ENCODE results near the gene ZNF527. TPM values are rescaled to one million over a fixed set of nuclear protein-coding genes. Genes with fewer than 3 reads are reported as not detected.
"Not testable (repeated sequence)": the region's sequence is repeated elsewhere in the genome, so short reads cannot be mapped to it uniquely, and the experiment has no call there.

Gene ZNF527
- polyA plus RNA-seq (ENCODE audit: insufficient read length in 4 of 4), result 10 to 100 TPM in 2 of 4 donors, 1 to 10 TPM in 2; 7.2 to 17.2 (median 10.5) TPM

DNA sequence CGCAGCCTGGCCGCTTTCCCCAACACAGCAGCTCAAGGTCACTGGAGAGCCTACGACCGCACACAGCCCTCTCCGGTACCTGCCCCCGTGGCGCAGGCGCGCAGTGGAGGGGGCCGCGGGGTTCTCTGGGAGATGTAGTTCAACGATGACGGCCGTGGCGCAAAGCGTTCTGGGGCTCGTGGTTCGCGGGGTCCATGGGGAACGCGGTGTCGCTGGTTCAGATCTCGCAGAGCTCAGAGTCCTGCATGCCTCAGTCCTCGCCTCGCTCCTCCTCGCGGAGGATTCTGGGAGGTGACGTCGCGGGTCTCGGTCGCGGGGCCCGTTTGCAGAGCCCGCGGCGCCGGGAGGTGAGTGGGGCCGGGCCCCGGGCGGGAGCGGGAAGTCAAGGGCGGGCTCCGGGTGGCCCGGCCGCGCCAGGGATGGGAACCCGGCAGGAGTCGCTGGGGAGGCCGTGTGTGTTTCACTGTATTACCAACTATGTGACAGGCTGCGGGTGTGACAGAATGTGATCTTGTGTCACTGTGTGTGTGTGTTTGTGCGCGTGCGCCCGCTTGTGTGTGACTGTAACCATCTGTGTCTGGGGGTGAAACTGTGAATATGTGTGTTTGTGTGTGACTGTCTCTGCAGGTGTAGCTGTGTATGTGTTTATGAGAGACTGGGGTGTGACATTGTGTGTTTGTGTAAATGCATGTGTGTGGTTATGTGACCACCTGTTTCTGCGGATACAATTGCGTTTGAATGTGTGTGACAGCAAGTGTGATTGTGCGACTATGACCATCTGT, at the start of gene ZNF527:
ZNF527 (plus strand) TSS at position 220 of the 782 bp plus-strand sequence. CDS start 3,100 bp downstream, outside the sequence.
- peak; percentile 83 to 93 (median 88) for DNase-seq (ENCODE audit: low read depth in 4 of 4, low spot score in 2 of 4)

DNA sequence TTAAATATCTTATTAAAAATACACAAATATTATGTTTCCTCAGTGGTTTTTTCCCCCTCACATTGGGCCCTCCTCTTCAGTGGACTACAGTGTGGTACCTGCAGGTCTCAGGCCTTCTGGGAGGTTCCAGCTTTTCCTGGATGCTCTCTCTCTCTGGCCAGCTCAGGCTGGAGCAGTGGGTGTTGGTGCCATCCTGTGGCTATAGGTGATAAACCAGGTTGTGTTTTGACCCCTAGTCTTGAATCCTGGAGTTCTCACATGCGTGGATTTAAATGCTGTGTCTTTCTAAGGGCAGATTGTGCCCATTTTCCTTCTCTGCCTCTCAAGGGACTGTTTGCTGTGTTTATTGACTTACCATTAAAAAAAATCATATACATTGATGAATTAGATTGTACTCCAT, 41.2 kb upstream of the ZNF527 start:
- no peak for DNase-seq (ENCODE audit: low read depth in 4 of 4, low spot score in 2 of 4)

DNA sequence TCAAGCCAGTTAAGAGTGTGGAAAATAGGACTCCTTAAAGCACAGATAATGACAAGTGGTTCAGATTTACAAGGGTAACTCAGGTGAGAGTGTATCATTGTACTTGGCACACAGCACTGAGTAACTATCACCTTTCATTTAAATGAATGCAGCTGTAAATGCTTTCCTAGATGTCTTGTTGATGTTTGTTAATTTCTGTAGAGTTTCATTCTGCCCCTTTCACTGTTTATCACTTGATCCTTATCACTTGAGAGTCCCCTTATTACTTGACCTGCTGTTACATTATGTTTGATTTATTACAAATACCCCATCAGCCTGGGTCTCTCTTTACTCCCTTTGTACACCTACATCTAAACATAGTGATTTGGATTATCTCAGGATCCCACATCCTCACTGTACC, 38.1 kb upstream of the ZNF527 start:
- DNase-seq (ENCODE audit: low read depth in 4 of 4, low spot score in 2 of 4), result no peak

DNA sequence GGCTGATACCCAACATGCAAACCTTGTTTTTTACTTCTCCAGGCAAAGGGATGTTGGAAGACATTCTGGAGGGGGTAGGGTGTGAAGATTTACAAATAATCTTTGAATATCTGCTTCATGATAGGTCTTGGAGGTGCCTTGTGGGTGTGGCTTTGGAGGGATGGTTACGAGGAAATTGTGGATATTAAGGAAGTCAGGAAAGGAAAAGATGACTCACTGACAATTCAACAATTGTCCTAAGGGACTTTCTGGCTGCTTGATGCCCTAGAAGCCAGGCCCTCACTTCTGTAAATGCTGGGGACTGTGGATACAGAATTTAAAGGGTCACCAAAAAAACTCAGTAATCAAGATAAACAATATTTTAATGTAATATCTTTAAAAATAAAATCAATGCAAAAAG, 37.4 kb upstream of the ZNF527 start:
- no peak for DNase-seq (ENCODE audit: low read depth in 4 of 4, low spot score in 2 of 4)

DNA sequence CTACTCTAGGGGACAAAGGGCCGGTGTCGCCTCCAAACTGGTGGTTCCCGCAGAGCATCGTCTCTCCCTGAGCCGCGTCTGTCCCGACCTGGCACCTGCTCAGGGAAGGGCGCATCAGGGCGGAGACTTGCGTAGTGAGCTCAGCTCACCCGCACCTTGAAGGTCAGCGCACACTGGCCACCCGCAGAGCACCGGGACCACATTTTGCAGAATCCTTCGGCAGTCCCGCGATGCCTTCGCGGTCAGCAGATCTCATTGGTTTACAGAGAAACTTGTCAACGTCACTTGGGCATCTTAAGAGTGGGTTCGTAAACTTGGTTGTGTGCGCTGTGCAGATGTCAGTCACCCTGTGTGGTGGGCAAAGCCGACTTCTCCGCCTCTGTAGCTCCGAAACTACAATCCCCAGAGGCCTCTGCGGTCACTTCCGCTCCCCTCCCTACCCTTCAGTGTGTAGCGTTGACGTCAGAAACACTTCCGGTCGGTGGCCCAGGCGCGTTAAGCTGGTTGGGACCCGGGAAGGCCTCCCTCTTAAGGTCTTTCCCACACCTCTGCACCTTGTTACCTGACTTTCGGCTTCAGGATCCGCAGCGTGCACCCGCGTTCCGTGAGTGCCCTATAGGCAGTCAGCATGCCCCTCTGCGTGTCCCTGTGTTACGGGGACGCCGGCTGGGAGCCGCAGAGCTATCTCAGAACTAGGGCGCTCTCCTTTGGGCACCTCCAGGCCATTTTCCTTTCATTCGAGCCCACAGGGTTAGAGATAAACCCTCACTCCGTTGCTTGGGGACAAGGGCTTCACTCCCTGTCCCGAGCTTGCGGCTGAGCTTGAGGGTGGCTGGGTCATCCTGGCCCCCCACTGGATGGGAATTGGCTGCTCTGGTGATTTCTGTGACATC, 36.5 kb upstream of the ZNF527 start:
- DNase-seq (ENCODE audit: low read depth in 4 of 4, low spot score in 2 of 4), result peak; percentile 78 to 94 (median 86)

DNA sequence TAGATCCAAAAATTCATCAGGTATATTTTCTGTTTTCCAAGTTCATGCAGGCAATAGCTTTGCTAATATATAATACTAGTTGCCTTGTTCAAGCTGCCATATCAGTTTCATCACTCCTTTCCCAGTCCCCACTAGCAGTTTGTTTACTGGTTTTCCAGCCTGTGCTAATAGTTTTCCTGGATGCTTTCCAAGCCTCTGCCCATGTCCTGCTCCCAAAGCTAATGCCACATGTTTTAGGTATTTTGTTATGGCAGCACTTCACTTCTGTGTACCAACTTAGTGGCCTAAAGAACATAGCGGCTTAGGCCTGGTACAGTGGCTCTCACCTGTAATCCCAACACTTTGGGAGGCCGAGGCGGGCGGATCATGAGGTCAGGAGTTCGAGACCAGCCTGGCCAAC, 28.1 kb upstream of the ZNF527 start:
- DNase-seq (ENCODE audit: low read depth in 4 of 4, low spot score in 2 of 4), result no peak

DNA sequence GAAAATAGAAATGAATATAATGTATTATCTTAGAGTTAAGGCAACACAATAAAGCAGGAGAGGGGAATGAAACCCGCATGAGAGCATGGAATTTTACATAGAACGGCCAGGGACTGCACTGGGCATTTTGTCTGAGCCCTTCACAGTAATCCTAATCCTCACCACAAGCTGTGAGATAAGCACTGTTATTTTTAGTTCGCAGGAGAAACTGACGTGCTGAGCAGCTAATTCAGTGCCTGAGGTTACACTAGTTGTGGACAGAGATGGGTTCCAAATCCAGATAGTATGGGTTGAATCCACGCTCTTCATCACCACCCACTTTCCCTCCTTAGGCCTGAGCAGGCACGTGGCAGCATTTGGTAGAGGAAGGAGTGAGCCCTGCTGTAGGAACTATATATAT, 24.8 kb upstream of the ZNF527 start:
- DNase-seq (ENCODE audit: low read depth in 4 of 4, low spot score in 2 of 4), result no peak

DNA sequence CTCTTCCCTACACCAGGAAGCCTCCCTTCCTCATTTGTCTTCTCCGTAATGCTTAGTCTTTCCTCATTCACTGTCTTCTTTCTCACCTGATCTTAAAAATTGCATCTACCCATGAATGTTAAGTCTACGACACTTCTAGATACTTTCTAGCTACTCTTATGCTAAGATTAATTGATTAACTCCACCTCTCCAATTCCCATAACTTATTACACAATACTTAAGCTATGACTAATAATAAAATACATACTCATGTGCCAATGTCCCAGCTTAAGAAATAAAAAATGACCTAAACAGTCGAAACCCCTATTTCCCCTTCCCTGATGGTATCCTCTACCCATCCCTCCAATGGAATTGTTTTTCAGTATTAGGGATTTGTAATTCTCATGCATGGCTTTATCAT, 22.8 kb upstream of the ZNF527 start:
- DNase-seq (ENCODE audit: low read depth in 4 of 4, low spot score in 2 of 4), result no peak

DNA sequence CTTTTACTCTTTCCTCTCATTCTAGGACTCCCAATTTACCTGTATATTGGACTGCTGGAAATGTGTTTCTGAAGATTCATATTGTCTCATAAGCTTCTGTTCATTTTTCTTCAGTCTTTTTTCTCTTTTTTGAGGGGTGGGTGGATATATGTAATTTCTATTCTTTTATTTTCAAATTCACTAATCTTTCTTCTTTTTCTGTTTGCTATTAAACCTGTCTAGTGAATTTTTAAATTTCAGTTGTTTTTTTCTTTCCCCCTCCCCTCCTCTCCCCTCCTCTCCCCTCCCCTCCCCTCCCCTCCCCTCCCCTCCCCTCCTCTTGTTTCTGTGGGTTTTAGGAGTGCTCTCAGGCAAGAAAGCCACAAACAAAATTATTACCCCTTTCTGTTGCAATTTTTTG, 16.9 kb upstream of the ZNF527 start:
- DNase-seq (ENCODE audit: low read depth in 4 of 4, low spot score in 2 of 4), result no peak

DNA sequence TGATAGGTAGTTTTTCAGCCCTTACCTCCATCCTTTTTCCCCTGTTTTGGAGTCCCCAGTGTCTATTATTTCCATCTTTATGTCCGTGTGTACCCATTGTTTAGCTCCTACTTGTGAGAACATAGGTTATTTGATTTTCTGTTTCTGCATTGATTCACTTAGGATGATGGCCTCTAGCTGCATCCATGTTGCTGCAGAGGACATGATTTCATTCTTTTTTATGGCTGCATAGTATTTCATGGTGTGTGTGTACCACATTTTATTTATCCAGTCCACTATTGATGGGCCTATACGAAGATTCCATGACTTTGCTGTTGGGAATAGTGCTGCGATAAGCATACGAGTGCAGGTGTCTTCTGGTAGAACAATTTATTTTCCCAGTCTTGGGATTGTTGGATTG, 15.0 kb upstream of the ZNF527 start:
- no peak for DNase-seq (ENCODE audit: low read depth in 4 of 4, low spot score in 2 of 4)

DNA sequence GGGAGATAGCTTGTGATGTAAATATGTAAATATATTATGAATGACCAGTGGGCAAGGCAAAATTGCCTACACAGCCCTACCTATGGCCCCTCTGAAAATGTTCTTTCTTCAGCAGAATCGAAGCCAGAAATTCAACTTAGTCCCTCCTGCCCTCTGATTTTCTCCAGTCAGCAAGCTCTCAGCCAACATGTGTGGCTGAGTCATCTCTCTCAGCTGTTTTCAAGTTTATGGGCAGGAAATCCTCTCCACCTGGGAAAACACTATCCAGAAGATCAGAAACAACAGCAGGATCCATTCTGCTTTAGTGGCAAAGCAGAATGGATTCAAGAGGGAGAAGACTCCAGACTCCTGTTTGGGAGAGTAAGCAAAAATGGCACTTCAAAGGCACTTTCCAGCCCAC, 8.9 kb upstream of the ZNF527 start:
- DNase-seq (ENCODE audit: low read depth in 4 of 4, low spot score in 2 of 4), result no peak

DNA sequence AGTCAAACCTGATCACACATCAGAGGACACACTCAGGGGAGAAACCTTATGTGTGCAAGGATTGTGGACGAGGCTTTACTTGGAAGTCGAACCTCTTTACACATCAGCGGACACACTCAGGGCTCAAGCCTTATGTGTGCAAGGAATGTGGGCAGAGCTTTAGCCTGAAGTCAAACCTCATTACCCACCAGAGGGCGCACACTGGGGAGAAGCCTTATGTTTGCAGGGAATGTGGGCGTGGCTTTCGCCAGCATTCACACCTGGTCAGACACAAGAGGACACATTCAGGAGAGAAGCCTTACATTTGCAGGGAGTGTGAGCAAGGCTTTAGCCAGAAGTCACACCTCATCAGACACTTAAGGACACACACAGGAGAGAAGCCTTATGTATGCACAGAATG, 8.2 kb upstream of the ZNF527 start:
- peak in 1 of 4 donors; percentile 2 for DNase-seq (ENCODE audit: low read depth in 4 of 4, low spot score in 2 of 4)

DNA sequence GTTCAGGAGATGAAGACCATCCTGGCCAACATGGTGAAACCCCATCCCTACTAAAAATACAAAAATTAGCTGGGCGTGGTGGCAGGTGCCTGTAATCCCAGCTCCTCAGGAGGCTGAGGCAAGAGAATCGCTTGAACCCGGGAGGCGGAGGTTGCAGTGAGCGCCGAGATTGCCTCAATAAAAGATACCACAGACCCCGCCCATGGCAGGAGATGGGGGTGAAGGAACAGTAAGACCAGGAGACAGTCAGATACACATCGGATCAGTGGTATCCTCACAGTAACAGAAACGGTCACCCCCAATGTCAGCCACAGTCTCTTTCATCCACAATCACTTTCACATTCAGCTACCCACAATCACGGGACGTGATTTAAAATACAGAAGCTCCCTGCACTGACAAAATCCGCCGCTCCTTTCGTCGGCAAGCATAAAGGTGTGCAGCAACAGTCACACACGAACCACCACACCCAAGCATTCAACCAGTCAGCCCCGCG, 466 bp upstream of the ZNF527 start:
- peak in 1 of 4 donors; percentile 67 for DNase-seq (ENCODE audit: low read depth in 4 of 4, low spot score in 2 of 4)

DNA sequence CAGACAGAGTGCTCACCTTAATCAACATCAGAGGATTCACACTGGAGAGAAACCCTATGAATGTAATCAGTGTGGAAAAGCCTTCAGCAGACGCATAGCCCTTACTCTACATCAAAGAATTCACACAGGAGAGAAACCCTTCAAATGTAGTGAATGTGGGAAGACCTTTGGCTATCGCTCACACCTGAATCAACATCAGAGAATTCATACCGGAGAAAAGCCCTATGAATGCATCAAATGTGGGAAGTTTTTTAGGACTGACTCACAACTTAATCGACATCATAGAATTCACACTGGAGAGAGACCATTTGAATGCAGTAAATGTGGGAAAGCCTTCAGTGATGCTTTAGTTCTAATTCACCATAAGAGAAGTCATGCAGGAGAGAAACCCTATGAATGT, 18.3 kb downstream of the ZNF527 start:
- DNase-seq (ENCODE audit: low read depth in 4 of 4, low spot score in 2 of 4), result no peak

DNA sequence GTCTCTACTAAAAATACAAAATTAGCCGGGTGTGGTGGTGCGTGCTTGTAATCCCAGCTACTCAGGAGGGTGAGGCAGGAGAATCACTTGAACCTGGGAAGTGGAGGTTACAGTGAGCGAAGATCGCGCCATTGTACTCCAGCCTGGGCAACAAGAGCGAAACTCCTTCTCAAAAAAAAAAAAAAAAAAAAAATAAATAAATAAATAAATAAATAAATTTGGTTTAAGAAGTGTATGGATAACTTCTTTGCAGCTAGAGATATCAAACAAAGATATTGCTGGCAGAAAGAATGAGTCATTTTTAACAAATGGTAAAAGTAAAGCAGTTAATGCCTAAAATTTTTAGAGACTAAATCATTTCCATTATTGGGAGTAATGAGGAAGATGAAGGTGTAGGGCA, 20.5 kb downstream of the ZNF527 start:
- DNase-seq (ENCODE audit: low read depth in 4 of 4, low spot score in 2 of 4), result not testable (repeated sequence)

DNA sequence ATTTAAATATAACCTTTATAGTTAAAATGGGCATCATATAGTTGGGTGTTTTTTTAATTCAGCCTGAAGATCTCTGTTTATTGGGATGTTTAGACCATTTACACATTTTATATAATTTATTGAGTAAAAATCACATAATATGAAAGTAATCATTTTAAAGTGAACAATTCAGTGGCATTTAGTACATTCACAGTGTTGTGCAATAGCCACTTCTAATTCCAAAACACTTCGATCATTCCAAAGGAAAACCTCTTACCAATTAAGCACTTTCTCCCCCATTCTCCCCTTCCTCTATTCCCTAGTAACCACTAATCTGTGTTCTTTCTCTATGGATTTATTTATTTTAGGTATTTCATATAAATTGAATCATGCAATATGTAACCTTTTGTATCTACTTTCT, 30.2 kb downstream of the ZNF527 start:
- DNase-seq (ENCODE audit: low read depth in 4 of 4, low spot score in 2 of 4), result no peak

DNA sequence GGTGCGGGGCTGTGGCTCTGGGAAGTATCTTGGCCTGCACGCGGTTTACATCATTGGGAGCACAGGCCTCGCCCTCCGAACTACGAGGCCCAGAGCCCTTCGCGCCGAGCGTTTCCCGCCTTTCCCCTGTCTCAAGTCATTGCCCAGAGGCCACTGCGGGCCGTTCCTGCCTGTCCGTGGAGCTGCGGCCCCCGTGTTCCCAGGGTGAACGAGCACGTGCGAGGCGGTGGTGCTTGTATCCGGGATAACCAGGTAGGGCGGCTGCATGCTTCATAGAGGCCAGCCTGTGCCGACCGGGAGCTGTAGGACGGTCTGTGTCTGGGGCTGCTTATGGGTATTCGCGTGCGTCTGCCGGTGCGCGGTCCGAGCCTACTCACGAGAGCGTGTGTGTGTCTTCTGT, 32.5 kb downstream of the ZNF527 start:
- DNase-seq (ENCODE audit: low read depth in 4 of 4, low spot score in 2 of 4), result no peak

DNA sequence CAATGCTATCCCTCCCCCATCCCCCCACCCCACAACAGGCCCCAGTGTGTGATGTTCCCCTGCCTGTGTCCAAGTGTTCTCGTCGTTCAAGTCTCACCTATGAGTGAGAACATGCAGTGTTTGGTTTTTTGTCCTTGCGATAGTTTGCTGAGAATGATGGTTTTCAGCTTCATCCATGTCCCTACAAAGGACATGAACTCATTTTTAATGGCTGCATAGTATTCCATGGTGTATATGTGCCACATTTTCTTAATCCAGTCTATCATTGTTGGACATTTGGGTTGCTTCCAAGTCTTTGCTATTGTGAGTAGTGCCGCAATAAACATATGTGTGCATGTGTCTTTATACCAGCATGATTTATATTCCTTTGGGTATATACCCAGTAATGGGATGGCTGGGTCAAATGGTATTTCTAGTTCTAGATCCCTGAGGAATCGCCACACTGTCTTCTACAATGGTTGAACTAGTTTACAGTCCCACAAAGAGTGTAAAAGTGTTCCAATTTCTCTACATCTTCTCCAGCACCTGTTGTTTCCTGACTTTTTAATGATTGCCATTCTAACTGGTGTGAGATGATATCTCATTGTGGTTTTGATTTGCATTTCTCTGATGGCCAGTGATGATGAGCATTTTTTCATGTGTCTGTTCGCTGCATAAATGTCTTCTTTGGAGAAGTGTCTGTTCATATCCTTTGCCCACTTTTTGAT, 35.4 kb downstream of the ZNF527 start:
- DNase-seq (ENCODE audit: low read depth in 4 of 4, low spot score in 2 of 4), result not testable (repeated sequence)

DNA sequence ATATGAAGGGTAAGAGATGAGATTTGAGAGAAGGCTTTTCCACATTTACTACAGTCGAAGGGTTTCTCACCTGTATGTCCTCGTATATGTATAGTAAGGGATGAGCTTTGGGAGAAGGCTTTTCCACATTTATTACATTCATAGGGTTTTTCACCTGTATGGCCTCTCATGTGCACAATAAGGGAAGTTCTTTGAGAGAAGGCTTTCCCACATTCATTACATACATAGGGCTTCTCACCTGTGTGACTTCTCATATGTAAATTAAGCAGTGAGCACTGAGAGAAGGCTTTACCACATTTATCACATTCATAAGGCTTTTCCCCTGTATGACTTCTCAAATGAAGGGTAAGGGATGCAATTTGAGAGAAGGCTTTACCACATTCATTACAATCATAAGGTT, 41.8 kb downstream of the ZNF527 start:
- no peak for DNase-seq (ENCODE audit: low read depth in 4 of 4, low spot score in 2 of 4)

DNA sequence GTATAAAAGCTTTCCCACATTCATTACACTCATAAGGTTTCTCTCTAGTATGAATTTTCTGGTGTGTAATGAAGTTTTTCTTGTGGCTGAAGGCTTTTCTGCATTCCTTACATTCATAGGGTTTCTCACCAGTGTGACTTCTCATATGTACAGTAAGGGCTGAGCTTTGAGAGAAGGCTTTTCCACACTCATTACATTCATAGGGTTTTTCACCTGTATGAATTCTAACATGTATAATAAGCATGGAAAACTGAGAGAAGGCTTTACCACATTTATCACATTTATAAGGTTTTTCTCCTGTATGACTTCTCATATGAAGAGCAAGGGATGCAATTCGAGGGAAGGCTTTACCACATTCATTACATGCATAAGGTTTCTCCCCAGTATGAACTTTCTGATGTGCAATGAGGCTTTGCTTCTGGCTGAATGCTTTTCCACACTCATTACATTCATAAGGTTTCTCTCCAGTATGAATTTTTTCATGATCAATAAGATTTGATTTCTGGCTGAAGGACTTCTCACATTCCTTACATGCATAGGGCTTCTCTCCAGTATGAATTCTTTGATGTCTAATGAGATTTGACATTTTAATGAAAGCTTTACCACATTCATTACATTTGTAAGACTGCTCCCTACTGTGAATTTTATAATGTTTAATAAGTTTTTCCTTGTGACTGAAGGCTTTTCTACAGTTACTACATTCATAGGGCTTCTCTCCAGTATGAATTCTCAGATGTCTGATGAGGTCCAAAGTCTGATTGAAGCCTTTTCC, 42.6 kb downstream of the ZNF527 start:
- no peak for DNase-seq (ENCODE audit: low read depth in 4 of 4, low spot score in 2 of 4)
